NCI-H146 treated with DMSO at 0.1 percent for 48 hours (cell line): ENCODE measurements around the gene LRRC72.

Source experiments
- DNase-seq: peaks from one replicate; lab custom pipeline; 2025; ENCODE audit not compliant: unreplicated experiment; lab: John Stamatoyannopoulos, UW

The LRRC72 gene

DNA sequence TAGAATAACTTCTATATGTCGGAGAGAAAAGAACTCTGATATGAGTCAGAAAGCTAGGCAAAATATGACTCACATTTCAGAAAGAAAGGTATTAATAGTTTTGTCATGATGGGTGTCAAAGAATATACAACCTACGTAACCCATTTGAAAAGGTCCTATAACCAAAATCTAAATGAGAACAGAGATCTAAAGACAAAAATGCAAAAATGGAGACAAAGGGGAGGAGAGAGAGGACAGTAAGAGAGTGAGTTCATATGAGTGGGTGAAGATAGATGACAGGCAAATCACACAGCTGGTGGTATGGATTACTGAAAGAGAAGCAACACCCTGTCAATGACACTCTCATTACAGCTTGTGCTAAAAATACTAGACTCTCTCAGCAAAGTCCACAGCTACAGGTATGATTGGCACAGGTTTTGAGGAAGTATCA lies 93.4 kb downstream of the LRRC72 start:
- no peak for DNase-seq

- DNase-seq = no peak
Observed at GRCh38 chr7:16626388-16626787, 99.8 kb downstream of the LRRC72 start.

DNA sequence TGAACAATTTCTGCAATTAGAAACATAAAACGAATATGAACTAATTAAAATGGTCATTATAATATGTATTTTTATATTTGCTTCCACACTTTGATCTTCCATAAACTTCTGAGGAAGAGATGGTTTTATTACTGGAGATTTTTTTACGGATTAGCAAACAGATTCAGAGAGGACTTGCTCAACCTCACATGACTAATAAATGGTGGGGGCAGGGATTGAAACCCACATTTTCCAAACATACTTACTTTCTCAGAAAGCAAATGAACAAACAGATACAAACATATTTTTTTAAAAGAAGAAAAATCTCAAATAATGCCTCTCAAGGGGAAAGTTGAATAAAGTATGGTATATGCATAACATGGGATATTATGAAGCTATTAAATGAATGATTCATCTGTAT lies 100.6 kb downstream of the LRRC72 start:
- no peak for DNase-seq

- DNase-seq = no peak
Observed at GRCh38 chr7:16630654-16631053, 104.0 kb downstream of the LRRC72 start.
